IPS-18a (cell line): ENCODE measurements around the gene TECPR2.

Experiments used
- H3K27ac ChIP-seq: one replicate; pipeline ENCODE4 v1.5.1; 2013; ENCODE audit warnings: low read length
- H3K27me3 ChIP-seq: one replicate; pipeline ENCODE4 v1.6.1; 2013; ENCODE audit warnings: mild to moderate bottlenecking, low read length; ENCODE audit not compliant: control insufficient read depth, insufficient read depth
- H3K36me3 ChIP-seq: one replicate; pipeline ENCODE4 v1.6.1; 2013; ENCODE audit warnings: low read depth, low read length; ENCODE audit not compliant: control insufficient read depth
- H3K4me1 ChIP-seq: one replicate; pipeline ENCODE4 v1.6.1; 2013; ENCODE audit warnings: low read depth, low read length; ENCODE audit not compliant: control insufficient read depth
- H3K4me3 ChIP-seq: one replicate; pipeline ENCODE4 v1.5.1; 2013; ENCODE audit warnings: low read length
- H3K9ac ChIP-seq: one replicate; pipeline ENCODE4 v1.6.1; 2013; ENCODE audit warnings: mild to moderate bottlenecking, low read length, moderate library complexity
- H3K9me3 ChIP-seq: one replicate; pipeline ENCODE4 v1.6.1; 2013; ENCODE audit warnings: low read depth, low read length; ENCODE audit not compliant: control insufficient read depth

TECPR2 gene

GRCh38 chr14:102389246-102389645, 26.5 kb downstream of the TECPR2 start:
- no peak overlapping the region for H3K4me3 ChIP-seq
- H3K4me1 ChIP-seq: peaks cover 9% of the 10 kb centered on the region
- no peaks in the 10 kb centered on the region for H3K36me3 ChIP-seq
- no peak overlapping the region for H3K27ac ChIP-seq
- H3K9ac ChIP-seq: no peak overlapping the region
- no peaks in the 10 kb centered on the region for H3K27me3 ChIP-seq
- no peaks in the 10 kb centered on the region for H3K9me3 ChIP-seq

DNA sequence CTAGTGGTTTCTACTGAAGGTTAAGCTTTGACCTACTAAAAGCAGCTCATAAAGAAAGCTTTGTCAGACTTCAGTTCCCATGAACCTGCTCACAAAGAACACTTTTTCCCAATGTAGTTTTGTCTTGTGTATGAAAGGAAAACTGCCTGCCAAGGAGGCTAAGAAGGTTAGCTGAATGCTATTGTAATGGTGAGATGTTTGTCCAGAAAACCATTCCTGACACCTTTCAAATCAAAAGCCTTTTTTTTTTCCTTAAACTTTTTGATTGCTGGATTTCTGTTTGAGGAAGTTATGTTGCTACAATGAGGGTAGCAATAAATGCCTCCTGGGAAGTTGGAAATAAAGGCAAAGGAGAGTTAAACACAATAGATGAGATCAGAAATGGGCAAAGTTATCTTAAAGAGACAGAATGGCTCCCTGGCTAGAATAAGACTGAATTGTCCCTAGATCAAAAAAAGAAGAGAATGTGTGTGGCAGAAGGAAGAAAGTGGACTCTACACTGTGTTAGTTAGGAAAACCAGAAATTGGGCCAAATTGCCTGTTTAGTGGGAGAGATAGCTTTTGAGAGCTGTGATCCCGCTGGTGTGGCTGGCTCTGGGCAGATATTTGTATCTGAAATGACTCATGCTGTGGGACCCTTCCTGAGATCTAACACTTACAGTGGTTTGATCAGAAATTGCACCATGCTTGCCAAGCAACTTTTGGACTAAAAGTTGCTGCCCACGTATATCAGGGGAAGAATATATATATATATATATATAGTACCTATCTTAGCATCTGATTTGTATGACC, 27.5 kb downstream of the TECPR2 start:
- H3K27me3 ChIP-seq: no peaks in the 10 kb centered on the region
- no peaks in the 10 kb centered on the region for H3K36me3 ChIP-seq
- H3K9me3 ChIP-seq: no peaks in the 10 kb centered on the region
- H3K9ac ChIP-seq: no peak overlapping the region
- no peak overlapping the region for H3K27ac ChIP-seq
- peaks cover 17% of the 10 kb centered on the region for H3K4me1 ChIP-seq
- no peak overlapping the region for H3K4me3 ChIP-seq

GRCh38 chr14:102392506-102392905, 29.8 kb downstream of the TECPR2 start:
- no peaks in the 10 kb centered on the region for H3K27me3 ChIP-seq
- H3K27ac ChIP-seq: no peak overlapping the region
- no peaks in the 10 kb centered on the region for H3K9me3 ChIP-seq
- H3K4me3 ChIP-seq: no peak overlapping the region
- no peak overlapping the region for H3K9ac ChIP-seq
- H3K36me3 ChIP-seq: no peaks in the 10 kb centered on the region
- H3K4me1 ChIP-seq: peaks cover 21% of the 10 kb centered on the region

- Histone ChIP-seq H3K36me3 (no peaks in the 10 kb centered on the region), H3K9ac (no peak overlapping the region), H3K9me3 (no peaks in the 10 kb centered on the region), H3K4me1 (peaks cover 18% of the 10 kb centered on the region), H3K4me3 (peak overlapping the region; percentile 5), H3K27ac (no peak overlapping the region), H3K27me3 (no peaks in the 10 kb centered on the region)
Observed at GRCh38 chr14:102394717-102395375, 32.1 kb downstream of the TECPR2 start.

- no peaks in the 10 kb centered on the region for H3K36me3 ChIP-seq
- H3K9ac ChIP-seq: no peak overlapping the region
- H3K27me3 ChIP-seq: no peaks in the 10 kb centered on the region
- no peaks in the 10 kb centered on the region for H3K9me3 ChIP-seq
- peaks cover 12% of the 10 kb centered on the region for H3K4me1 ChIP-seq
- no peak overlapping the region for H3K4me3 ChIP-seq
- no peak overlapping the region for H3K27ac ChIP-seq
Observed at GRCh38 chr14:102396521-102396920, 33.8 kb downstream of the TECPR2 start.

GRCh38 chr14:102403028-102403427, 40.3 kb downstream of the TECPR2 start:
- Histone ChIP-seq H3K4me1 (no peaks in the 10 kb centered on the region), H3K27me3 (no peaks in the 10 kb centered on the region), H3K9me3 (peaks cover 9% of the 10 kb centered on the region), H3K4me3 (no peak overlapping the region), H3K9ac (no peak overlapping the region), H3K36me3 (no peaks in the 10 kb centered on the region), H3K27ac (no peak overlapping the region)

GRCh38 chr14:102407258-102407657, 44.5 kb downstream of the TECPR2 start:
- no peaks in the 10 kb centered on the region for H3K27me3 ChIP-seq
- no peak overlapping the region for H3K27ac ChIP-seq
- no peak overlapping the region for H3K4me3 ChIP-seq
- no peaks in the 10 kb centered on the region for H3K36me3 ChIP-seq
- H3K9me3 ChIP-seq: peaks cover 9% of the 10 kb centered on the region
- peaks cover 7% of the 10 kb centered on the region for H3K4me1 ChIP-seq
- H3K9ac ChIP-seq: no peak overlapping the region

GRCh38 chr14:102408724-102409123, 46.0 kb downstream of the TECPR2 start:
- Histone ChIP-seq H3K36me3 (no peaks in the 10 kb centered on the region), H3K9me3 (no peaks in the 10 kb centered on the region), H3K27ac (no peak overlapping the region), H3K4me3 (no peak overlapping the region), H3K27me3 (no peaks in the 10 kb centered on the region), H3K4me1 (peaks cover 7% of the 10 kb centered on the region), H3K9ac (no peak overlapping the region)

- H3K36me3 ChIP-seq: peaks cover 3% of the 10 kb centered on the region
- no peaks in the 10 kb centered on the region for H3K27me3 ChIP-seq
- no peak overlapping the region for H3K9ac ChIP-seq
- H3K4me1 ChIP-seq: peaks cover 12% of the 10 kb centered on the region
- no peaks in the 10 kb centered on the region for H3K9me3 ChIP-seq
- no peak overlapping the region for H3K4me3 ChIP-seq
- no peak overlapping the region for H3K27ac ChIP-seq
Observed at GRCh38 chr14:102415671-102416070, 52.9 kb downstream of the TECPR2 start.

GRCh38 chr14:102417001-102417431, 54.3 kb downstream of the TECPR2 start:
- H3K36me3 ChIP-seq: peaks cover 3% of the 10 kb centered on the region
- peaks cover 7% of the 10 kb centered on the region for H3K4me1 ChIP-seq
- no peak overlapping the region for H3K27ac ChIP-seq
- H3K9me3 ChIP-seq: no peaks in the 10 kb centered on the region
- no peaks in the 10 kb centered on the region for H3K27me3 ChIP-seq
- H3K9ac ChIP-seq: no peak overlapping the region
- H3K4me3 ChIP-seq: no peak overlapping the region

DNA sequence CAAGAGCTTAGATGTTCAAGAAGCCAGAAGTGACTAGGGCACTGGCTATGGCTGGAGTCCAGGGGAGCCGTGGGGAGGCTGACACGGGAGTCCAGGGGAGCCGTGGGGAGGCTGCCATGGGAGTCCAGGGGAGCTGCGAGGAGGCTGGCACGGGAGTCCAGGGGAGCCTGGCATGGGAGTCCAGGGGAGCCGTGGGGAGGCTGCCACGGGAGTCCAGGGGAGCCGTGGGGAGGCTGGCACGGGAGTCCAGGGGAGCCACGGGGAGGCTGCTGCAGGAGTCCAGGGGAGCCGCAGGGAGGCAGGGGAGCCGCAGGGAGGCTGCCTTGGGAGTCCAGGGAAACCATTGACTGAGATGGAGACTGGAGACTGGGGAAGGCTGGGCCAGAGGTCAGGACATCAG, 54.9 kb downstream of the TECPR2 start:
- Histone ChIP-seq H3K36me3 (peaks cover 3% of the 10 kb centered on the region), H3K27ac (no peak overlapping the region), H3K4me1 (peaks cover 4% of the 10 kb centered on the region), H3K27me3 (no peaks in the 10 kb centered on the region), H3K9me3 (no peaks in the 10 kb centered on the region), H3K9ac (no peak overlapping the region), H3K4me3 (no peak overlapping the region)
